Measurements from ENCODE around the gene NRM.
A peak's percentile ranks its signal among the peaks of the same experiment; 100 is the strongest.
"Not testable (repeated sequence)": the region's sequence is repeated elsewhere in the genome, so short reads cannot be mapped to it uniquely, and the experiment has no call there.

NRM gene

GRCh38 chr6:30687659-30688431, 2.9 kb downstream of the NRM start:
- no peak for FAIRE-seq

GRCh38 chr6:30686908-30687658, 3.7 kb downstream of the NRM start:
- FAIRE-seq = no peak

DNA sequence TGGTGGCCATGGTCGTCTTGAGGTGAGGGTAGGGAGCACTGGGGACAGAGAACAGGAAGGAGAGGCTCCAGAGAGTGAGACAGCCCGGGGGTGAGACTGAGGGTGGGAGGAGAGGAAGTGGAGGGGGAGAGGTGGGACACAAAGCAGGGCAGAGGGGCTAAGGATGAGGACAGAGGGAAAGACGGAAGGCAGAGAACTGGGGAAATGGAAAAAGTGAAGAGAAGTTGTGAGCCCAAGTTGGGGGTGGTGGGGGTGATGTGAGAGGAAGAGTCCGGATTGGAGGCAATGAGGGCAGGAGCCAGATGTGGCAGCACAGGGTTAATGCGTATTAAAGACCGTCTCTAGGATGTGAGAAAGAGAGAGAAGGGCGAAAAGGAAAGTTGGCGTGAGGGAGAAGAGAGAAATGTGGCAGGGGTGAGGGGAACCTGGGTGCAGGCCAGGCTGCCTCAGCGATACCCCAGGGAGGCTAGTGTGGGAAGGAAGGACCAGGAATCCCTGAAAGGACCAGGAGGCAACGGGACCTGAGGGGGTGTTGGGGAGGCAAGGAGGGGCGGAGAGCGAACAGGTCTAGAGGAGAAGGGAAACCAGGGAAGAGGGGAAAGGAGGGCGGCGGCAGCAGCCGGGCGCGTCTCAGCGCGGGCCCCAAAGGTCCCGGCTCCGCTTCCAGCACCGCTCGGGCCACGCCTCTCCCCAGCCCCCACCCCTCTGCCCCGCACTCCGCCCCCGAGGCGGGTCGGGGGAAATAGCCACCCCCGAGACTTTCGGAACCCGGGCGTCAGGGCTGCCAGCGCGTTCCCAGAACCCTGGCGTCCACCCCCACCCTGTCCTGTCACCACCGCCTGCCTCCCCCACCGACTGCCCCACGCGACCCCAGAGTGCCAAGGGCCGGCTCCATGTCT, 4.5 kb downstream of the NRM start, which contains the start of gene PPP1R18:
Gene PPP1R18, minus strand, starts transcription at position 637 of the 899 bp plus-strand sequence. Its CDS starts 627 bp downstream, at position 10.
- no peak for FAIRE-seq

DNA sequence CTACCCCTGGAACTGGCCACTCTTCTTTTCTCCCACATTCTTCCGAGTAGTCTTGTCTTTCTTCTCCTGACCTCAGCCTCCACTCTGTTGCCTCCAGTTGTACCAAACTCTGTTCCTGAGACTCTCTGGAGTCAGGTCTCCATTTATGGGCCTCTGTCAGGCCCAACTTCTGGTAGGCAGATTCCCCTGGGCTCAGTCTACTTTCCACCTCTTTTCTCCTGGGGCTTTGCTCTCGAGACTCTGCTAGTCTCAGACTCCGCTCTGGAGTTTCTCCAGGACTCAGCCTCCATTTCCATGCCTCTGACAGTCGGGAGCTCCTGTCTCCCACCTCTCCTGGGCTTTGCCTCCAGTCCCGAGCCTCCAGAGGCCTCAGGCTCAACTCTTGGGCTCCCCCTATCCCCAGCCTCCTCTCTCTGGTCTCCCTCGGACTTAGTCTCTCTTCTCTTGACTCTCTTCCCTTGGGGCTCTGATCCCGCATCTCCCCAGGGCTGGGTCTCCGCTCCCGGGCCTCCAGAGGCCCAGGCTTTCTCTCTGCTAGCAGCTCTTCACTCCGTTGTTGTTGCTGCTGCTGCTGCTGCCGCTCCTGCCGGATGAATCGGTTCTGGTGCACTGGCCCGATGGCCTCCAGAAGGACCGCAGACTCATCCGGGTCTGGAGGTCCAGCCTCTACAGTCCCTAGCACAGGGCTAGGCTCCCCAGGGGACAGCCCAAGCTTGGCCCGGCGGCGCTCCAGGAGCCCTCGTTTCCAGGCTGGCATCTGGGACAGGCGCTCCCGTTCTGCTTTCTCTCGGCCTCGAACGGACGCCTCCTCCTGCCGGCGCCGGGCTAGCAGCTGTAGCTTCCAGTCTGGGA, 5.4 kb downstream of the NRM start:
- FAIRE-seq = no peak

- FAIRE-seq = no peak
Observed at GRCh38 chr6:30684386-30685156, 6.2 kb downstream of the NRM start.

DNA sequence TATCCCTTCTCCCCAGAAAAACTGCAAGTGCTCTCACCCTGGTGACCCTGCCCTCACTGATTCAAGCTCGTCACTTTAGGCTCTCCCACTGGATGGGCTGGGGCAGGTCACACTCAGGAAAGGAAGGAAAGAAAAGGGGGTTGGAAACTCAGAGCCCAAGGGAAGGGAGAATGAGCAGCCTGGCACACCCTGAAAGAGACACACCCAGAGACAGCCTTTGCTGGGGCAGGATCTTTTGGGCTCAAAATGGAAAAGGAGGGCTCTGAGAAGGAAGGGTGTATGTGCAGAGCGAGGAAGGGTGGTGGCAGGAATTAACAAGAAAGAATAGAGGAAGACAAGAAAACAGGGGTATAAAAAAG, 6.8 kb downstream of the NRM start:
- FAIRE-seq = no peak

DNA sequence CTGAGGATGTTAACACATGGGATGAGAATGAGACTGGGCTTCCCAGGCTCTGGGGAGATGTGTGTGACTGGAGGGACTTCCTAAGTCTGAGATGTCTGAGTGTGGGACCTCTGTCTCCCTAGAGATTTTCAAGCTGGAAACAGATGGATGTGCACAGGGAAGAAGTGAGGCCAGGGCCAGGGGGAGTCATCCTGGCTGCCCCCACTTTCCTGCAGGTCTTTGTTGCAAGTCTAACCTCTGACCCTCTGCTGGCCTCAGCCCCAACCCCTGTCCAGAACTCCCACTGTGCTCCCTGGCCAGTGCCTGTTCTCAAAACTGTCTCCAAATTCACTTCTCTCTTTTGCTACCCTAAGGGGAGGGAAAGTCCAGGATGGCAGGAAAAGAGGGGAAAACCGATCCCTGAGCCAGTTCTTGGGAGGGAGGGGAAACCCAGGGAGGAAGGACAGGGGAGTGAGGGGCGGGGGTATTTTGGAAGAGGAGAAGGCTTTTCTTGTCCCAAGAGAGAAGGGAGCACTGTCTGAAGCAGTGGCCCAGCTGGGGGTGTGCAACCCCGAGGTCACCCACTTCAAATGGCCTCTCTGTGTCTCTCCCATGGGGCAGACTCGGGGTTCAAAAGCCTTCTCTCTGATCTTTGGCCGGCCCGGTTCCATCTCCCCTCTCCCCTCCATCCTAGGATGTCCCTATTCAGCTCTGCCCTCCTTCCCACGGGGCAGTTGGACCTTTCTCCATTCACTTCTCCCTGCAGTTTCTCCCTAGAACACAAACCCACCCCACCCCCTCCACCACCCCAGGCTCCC, 7.4 kb downstream of the NRM start:
- FAIRE-seq = no peak

- FAIRE-seq = no peak
Observed at GRCh38 chr6:30682143-30683117, 8.4 kb downstream of the NRM start.

GRCh38 chr6:30681766-30682142, 9.0 kb downstream of the NRM start:
- FAIRE-seq = no peak

GRCh38 chr6:30679765-30680535, 10.8 kb downstream of the NRM start:
- FAIRE-seq = no peak

DNA sequence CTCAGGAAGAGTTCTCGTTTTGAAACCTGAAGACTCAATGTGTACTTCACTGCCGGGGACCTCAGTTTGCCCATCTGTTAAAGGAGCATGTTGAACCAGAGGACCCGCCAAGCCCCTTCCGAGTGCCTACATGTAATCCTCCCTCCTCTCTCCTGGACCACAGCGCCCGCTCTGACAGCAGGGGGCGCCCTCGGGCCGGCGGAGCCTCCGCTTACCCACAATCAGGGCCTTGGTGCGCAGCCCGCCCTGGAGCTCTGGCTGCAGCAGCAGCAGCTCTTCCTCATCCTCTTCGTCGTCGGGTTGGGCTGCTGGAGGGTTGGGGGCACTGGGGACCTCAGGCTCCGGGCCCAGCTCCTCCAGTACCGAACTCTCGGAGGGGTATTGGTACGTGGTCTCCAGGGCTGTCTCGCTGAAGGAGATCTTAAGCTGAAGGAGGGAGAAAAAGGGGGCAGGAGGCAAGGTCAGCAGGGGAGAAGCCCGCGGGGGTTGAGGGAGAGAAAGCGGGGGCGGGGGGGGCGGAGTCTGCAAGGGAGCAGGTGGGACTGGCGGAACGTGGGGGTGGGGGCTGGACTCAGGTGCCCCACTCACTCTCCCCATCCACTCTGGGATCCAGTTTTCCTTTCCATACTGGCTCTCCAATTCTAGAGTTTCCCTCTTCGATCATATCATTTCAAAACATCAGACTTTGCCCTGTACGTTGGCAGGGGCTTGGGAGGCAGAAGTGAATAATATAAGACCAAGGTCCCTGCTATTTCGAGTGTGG, 11.6 kb downstream of the NRM start:
- FAIRE-seq = no peak

DNA sequence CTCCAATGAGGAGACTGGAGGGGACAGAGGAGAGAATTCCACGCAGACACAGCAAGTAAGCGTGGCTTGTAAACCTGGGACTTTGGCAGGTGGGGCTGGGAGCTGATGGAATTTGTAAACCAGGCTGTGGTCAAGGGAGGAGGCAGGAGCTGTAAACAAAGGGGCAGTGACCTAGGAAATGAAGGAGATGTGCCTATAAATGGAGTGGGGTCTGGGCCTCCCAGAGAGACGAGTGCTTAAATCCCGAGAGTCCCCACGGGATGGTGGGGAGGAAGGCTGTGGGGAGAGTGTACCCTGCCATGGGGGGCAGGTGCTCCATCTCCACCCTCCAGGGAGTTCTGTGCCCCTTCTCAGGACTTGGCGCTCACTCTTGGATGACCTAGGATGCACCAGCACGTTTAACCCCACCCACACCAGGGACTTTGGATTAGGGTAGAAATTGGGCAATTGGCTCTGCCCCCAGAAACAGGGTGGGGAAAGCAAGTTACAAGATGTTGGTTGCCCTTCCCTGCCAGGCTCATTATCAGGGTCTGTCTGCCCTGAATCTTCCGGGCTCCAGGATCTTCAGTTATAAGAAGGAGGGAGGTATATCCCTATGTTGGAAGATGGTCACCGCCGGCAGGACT, 14.0 kb downstream of the NRM start:
- FAIRE-seq = no peak

DNA sequence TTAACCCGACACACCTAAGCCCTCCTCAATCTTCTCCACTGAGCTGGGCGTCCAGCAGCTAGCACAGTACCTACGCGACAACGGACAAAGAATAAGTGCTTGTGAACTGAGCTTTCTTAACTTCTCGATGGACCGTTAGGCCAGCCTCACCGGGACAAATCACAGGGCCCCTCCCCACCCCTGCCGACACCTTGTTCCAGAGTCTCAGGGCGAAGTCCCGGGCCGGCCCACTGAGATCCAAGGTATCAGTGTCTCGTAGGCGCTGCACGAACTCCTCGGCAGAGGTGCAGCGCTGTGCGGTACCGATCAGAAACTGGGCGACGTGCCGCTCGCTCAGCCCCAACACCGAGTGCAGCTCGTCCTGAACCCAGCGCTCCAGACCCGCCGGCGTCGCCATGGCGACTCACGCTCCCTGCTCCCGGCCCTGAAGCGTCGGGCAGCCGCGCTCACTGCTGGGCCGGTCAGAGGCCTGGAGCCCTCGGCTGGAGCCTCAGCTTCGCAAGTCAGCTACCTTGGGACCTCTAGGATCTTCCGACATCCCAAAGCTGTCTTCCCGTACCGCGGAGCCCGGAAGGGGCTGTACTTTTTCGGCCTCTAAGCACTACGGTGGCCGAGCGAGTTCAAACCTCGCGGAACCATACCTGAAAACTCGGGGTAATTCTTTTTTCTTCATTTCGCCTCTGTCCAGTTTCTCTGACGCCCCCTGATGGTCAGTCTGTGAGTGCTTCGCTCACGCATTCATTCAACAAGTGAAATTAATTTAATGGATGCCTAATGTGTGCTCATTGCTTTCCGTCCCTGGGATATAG, 18.1 kb downstream of the NRM start, which contains the start of gene DHX16:
Gene DHX16, minus strand, starts transcription at position 562 of the 809 bp plus-strand sequence. Its CDS starts 165 bp downstream, at position 397.
- peak; percentile 94 for FAIRE-seq

GRCh38 chr6:30670760-30671527, 19.8 kb downstream of the NRM start:
- FAIRE-seq = no peak

DNA sequence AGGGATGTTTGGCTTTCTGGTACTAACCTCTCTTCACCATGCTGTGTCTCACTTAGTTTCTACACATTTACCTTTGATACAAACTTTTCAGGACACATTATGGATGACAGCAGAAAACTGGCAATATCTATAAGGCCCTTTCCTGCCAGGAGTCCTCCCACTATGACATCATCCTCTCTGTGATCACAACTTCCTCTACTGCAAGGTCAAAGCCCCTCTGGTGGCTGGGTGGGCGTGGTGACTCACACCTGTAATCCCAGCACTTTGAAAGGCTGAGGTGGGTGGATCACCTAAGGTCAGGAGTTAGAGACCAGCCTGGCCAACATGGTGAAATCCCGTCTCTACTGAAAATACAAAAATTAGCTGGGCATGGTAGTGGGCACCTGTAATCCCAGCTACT, 24.5 kb downstream of the NRM start:
- not testable (repeated sequence) for FAIRE-seq
